HG03139 (cell line): ENCODE measurements around the gene GABRB1.
"Not testable (repeated sequence)": the region's sequence is repeated elsewhere in the genome, so short reads cannot be mapped to it uniquely, and the experiment has no call there.

Experiments
- ATAC-seq: cut with Tn5 transposase; IDR thresholded peaks from one replicate; pipeline ENCODE4 v1.9.1; 2021; ENCODE audit not compliant: unreplicated experiment

The GABRB1 gene

DNA sequence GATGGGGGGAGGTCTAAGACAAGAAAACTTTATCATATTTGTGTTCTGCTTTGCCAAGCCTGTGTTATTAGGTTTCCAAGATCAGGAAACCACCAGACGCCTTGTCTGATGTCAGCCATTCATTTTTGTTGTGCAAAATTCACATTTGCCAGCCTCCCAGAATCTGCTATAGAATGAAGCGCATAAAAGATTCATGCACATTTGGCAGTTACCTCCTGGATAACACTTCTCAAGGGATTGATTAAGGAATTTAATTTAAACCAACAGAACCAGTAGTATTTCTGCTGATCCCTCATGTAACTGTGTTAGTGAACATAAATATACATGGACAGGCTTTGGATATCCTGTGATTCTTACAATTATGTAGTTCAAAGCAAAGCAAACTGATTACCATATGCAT, 244.2 kb downstream of the GABRB1 start:
- ATAC-seq, result no peak

DNA sequence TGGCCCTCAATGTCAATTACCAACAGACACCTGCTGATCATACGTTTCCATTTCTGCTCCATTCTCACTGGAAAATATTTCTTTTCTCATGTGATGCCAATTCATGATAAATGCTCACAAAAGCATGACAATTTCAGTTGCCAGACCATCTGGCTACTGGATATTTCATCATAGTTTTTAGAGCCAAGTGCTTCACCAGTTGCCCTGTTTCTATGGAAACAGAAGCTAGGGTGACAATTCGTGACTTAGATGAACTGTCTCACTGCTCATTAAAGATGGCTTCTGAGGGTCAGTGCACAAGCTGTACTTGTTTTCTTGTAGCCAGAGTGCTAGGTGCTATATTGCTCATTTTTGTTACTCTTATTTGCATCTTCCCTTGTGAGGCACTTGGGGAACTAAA, 247.3 kb downstream of the GABRB1 start:
- no peak for ATAC-seq

GRCh38 chr4:47287735-47288134, 256.4 kb downstream of the GABRB1 start:
- ATAC-seq, result peak; percentile 80

- no peak for ATAC-seq
Observed at GRCh38 chr4:47289805-47290204, 258.4 kb downstream of the GABRB1 start.

DNA sequence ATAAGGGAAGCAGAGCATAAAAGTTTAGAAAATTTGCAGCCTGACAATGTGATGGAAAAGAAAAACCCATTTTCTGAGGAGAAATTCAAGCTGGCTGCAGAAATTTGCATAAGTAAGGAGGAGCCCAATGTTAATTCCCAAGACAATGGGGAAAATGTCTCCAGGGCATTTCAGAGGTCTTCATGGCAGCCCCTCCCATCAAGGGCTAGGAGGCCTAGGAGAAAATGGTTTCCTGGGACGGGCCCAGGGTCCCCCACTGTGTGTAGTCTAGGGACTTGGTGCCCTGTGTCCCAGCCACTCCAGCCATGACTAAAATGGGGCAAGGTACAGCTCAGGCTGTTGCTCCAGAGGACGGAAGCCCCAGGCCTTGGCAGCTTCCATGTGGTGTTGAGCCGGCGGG, 259.5 kb downstream of the GABRB1 start:
- ATAC-seq, result not testable (repeated sequence)

- no peak for ATAC-seq
Observed at GRCh38 chr4:47309165-47309564, 277.8 kb downstream of the GABRB1 start.

DNA sequence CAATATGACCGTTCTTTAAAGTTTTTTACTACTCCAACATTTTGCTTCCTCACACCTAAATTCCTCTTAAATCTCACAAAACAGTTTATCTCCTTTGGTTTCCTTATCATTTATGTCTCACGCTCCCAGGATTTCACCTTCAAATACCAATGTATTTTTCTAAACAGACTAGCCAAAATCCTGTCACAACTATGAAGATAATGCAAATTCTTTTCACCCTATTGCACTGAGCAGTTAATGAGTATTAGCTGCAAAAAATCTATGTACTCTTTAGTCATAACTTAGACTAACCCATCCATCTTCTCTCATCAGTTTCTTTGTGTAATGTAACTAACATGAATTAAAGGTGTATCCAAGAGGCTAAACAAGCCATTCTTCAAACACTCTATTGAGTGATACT, 280.8 kb downstream of the GABRB1 start:
- ATAC-seq, result no peak

- ATAC-seq, result no peak
Observed at GRCh38 chr4:47313384-47313783, 282.0 kb downstream of the GABRB1 start.

DNA sequence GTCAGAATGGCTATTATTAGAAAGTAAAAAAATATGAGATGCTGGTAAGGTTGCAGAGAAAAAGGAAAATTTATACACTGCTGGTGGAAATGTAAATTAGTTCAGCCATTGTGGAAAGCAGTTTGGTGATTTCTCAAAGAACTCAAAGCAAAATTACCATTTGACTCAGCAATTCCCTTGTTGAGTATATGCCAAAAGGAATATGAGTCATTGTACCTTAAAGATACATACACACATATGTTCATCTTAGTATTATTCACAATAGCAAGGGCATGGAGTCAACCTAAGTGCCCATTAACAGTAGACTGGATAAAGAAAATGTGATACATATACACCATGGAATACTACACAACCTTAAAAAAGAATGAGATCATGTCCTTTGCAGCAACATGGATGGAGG, 284.0 kb downstream of the GABRB1 start:
- no peak for ATAC-seq

DNA sequence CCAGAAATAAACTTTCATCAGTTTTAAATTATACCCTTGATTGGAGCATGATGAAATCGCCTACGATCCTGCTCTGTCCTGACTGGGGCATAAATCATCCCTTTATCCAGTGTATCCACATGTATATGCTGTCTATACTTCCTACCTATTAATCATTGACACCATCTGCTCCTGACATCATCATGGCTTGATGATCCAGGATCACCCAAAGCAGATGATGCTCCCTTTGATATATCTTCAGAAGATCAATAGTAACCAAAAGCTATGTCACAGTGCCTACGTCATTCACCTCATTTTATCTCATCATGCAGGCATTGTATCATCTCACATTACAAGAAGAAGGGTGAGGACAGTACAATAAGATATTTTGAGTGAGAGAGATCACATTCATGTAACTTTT, 294.7 kb downstream of the GABRB1 start:
- ATAC-seq, result no peak

DNA sequence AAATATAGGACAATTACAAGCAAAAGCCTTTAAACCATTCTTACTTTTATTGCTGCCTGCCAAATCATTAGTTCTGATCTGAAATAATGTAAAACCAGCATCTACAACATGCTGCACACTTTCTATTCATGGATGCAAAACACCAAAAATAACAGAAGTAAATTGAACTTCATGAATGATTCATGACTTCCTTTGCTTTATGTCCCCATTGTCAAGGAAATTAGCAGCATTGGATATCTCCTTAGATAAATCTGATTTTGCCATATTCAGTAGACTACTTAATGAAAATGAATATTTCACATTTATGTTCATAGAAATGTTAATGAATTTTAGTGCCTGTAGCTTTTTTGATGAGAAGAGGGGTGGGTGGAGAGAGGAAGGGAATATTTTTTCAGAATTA, 299.5 kb downstream of the GABRB1 start:
- ATAC-seq, result no peak

DNA sequence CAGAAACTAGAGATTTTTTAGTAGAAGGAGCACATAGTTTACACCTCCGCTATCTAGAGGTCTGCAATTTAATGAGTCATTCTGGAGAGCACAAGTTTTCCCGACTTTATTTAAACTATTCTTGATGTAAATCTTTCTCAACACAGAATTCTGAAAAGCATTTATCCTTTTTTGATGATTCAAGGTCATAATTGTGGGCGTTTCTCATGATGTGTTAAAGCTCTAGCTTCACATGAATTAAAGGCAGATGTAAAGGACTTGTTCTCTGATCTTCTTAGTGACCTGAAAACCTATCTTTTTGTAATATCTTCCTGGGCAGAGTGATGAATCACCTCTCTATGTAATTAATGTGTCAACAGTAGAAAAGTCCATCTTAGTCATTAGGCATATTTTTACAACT, 303.3 kb downstream of the GABRB1 start:
- no peak for ATAC-seq

- ATAC-seq, result no peak
Observed at GRCh38 chr4:47337893-47338292, 306.5 kb downstream of the GABRB1 start.

DNA sequence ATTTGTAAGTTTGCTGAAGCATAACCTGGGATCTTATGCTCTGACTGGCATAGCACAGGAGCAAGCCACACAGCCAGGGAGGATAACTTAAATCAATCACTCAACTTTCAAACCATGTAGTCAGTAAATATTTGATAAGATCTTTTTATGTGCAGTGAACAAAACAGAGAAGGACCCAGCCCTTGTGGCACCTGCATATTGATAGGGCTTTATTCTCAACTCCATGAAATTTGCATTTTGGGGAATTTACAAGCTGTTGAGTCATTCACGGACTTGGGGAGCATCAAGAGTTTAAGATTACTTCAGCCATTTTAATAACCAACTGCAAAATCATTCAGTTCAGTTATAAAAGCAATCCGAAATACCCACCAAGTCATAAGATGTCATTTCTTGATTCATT, 309.5 kb downstream of the GABRB1 start:
- no peak for ATAC-seq

DNA sequence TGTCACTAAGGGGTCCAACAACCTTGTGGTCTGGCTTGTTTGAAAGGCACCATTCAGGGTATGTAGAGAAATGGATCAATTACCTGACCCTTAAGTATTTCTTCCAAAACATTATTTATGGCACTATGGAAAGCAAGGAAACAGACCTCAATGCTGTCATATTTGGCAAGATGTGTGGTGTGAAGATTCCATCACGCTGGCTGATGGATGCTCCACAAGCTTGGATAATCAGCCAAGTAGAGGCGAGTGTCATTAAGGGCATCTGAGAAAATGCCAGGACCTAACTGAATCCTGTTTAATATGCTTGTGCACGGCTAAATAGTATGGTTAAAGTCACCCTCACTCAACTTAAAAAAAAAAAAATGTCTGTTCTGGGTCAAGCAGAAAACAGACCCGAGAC, 311.4 kb downstream of the GABRB1 start:
- ATAC-seq, result no peak

- ATAC-seq, result no peak
Observed at GRCh38 chr4:47349326-47349725, 318.0 kb downstream of the GABRB1 start.

DNA sequence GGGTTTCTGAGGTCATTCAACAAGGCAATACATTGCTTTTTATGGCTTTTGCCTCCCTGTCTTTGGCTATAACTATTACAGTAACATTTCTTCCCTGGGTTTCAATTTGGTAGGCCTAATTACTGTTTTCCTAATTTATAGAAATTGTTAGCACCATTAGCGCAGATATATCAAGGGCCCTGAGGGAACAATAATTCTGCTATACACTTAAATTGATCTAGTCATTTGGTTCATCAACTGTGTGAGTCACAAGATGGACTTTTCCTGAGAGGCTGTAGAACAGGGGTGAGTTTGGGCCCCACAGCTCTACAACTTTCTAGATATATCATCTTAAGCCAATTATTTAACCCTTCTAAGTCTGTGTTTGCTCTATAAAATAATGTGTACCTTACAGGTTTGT, 324.2 kb downstream of the GABRB1 start:
- ATAC-seq, result no peak

DNA sequence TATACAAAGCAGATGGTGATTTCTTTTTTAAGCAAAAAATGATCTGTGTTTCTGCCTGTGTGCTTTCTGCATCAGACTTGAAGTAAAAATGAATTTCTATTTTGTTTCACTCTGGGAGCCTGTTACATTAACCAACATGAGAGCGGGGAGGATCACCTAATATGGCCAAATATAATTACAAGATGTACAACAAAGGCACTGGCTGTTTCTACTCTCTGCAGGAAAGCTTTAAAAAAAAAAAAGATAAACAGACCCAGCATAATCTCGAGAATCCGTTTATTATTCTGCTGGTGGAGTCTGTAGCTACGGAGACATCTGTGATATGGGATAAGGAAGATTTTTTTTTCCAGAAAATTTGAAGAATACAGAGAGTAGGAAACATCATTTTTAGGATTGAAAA, 328.5 kb downstream of the GABRB1 start:
- no peak for ATAC-seq

DNA sequence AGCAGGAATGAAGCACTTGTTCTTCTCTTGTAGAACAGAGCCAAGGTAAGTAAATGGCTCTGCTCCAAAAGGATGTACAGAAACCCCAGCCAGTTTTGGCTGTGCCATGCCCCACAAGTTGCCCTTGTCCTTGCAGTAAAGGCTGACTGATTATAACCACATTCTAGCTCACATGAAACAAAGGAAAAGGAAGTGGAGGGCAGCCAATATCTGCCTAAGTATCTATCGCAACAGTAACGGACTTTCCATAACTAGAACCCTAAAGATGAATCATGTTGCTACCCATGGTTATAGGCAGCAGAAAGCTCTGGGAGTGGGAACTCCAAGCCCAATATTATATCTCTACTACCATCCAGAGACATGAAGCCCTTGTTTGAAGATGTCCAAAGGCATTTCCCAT, 336.4 kb downstream of the GABRB1 start:
- ATAC-seq, result no peak

GRCh38 chr4:47368211-47368610, 336.8 kb downstream of the GABRB1 start:
- ATAC-seq, result no peak

DNA sequence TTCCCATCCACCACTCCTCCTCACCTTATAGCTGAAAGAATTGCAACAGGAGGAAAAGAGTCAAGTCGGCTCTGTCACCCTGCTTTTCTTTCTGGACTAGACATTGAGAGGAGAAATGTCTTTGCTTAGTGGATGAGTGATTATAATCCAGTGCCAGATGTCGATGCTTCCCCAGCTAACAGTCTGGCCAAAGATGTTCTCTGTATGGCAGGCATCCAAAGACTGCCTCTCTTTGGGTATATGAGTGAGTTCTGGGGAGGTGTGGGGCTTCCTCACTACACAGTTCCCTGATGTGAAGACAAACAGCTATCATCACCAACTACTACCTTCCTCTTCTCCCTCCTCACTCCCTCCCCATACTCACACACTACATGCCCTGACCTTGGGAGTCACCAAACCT, 341.2 kb downstream of the GABRB1 start:
- ATAC-seq, result no peak

DNA sequence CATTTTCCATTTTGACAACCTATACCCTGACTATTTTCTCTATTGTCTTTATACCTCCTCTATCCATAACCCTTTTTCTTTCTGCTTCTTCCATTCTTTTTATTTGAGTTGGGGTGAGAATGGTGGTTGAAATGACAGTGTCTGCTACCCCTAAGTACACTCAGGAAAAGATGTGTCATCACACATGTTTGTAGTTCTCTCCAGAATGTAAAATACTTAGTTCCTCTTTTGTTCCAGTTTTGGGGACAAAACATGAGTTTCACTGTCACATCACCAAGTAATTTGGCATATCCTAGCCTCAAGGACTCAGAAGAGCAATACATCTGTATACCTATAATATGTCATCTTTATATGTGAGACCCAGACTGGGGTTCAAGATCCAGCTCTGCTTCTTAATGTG, 341.8 kb downstream of the GABRB1 start:
- ATAC-seq, result no peak

- ATAC-seq, result no peak
Observed at GRCh38 chr4:47373709-47374108, 342.3 kb downstream of the GABRB1 start.

DNA sequence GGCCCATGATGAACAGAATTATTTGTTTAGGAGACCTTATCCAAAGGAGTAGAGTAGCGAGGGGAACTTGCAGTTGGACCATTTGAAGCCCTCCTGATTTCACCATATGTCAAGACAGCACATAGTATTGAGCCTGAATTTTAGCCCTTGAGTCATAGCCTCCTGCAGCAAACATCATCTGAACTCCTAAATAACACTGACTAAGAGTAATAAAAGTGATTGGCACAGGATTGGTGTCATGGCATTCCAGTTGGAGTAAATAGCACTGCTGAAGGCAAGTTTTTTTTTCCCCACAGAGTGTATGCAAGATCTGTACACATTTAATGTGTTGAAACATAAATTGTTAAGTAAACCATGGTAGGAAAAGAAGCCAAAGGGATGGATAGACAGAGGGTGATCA, 343.1 kb downstream of the GABRB1 start:
- ATAC-seq, result no peak
